GM23338 (cell line): Measurements from ENCODE around the gene SCRT2. TPM values are rescaled to one million over a fixed set of nuclear protein-coding genes. Genes with fewer than 3 reads are reported as not detected.

Source experiments
- ATAC-seq: fragments of 200-7000 bp; cut with Tn5 transposase; 3 replicates; pipeline ENCODE4 v1.9.1; 2020
- DNase-seq: peaks from one replicate; pipeline ENCODE4 v3.0.0-alpha.2; 2015; ENCODE audit warnings: low spot score
- H2AFZ ChIP-seq: fragments of 200-600 bp; sonication (generic); 2 replicates; pipeline ENCODE4 v1.8.0; 2016; ENCODE audit warnings: antibody characterized with exemption, mild to moderate bottlenecking, moderate library complexity
- H3F3A ChIP-seq: fragments of 200-600 bp; sonication (generic); replicated peaks from 2 replicates; pipeline ENCODE4 v1.8.0; 2017; ENCODE audit warnings: antibody characterized with exemption, mixed run types, low read depth
- H3K27ac ChIP-seq: fragments of 200-600 bp; sonication (generic); 2 replicates; pipeline ENCODE4 v1.6.1; 2016; ENCODE audit warnings: low read depth
- H3K27me3 ChIP-seq: fragments of 200-600 bp; sonication (generic); 2 replicates; pipeline ENCODE4 v1.8.0; 2016; ENCODE audit warnings: mild to moderate bottlenecking, mixed run types, moderate library complexity; ENCODE audit not compliant: insufficient read depth
- H3K36me3 ChIP-seq: fragments of 200-600 bp; sonication (generic); 2 replicates; pipeline ENCODE4 v1.8.0; 2016; ENCODE audit warnings: mild to moderate bottlenecking; ENCODE audit not compliant: insufficient read depth
- H3K4me1 ChIP-seq: fragments of 200-600 bp; sonication (generic); 2 replicates; pipeline ENCODE4 v1.8.0; 2016; ENCODE audit warnings: mild to moderate bottlenecking, moderate library complexity; ENCODE audit not compliant: insufficient read depth
- H3K4me2 ChIP-seq: fragments of 200-600 bp; sonication (generic); 2 replicates; pipeline ENCODE4 v1.7.1; 2017; ENCODE audit warnings: mixed run types
- H3K4me3 ChIP-seq: fragments of 200-600 bp; sonication (generic); 2 replicates; pipeline ENCODE4 v1.6.1; 2016; ENCODE audit warnings: mixed run types
- H3K79me2 ChIP-seq: fragments of 200-600 bp; sonication (generic); replicated peaks from 2 replicates; pipeline ENCODE4 v1.8.0; 2017; ENCODE audit warnings: mild to moderate bottlenecking; ENCODE audit not compliant: insufficient read depth
- H3K9me2 ChIP-seq: fragments of 200-600 bp; sonication (generic); 2 replicates; pipeline ENCODE4 v1.8.0; 2017; ENCODE audit not compliant: insufficient read depth
- H4K20me1 ChIP-seq: fragments of 200-600 bp; sonication (generic); replicated peaks from 2 replicates; pipeline ENCODE4 v1.8.0; 2017; ENCODE audit warnings: mild to moderate bottlenecking; ENCODE audit not compliant: insufficient read depth
- H3K27ac Mint-ChIP-seq: 2 replicates; pipeline ENCODE4 v1.8.0; 2020; ENCODE audit warnings: inconsistent platforms, mild to moderate bottlenecking, moderate library complexity, mixed read lengths
- H3K27me3 Mint-ChIP-seq: 3 replicates; pipeline ENCODE4 v1.8.0; 2022; ENCODE audit warnings: low read depth, mild to moderate bottlenecking, moderate library complexity, mixed read lengths, inconsistent platforms; ENCODE audit not compliant: insufficient read depth, poor library complexity
- H3K36me3 Mint-ChIP-seq: 3 replicates; pipeline ENCODE4 v1.8.0; 2021; ENCODE audit warnings: low read depth, mild to moderate bottlenecking, inconsistent platforms, moderate library complexity, mixed read lengths
- H3K4me1 Mint-ChIP-seq: 3 replicates; pipeline ENCODE4 v1.8.0; 2020; ENCODE audit warnings: mild to moderate bottlenecking, inconsistent platforms, mixed read lengths
- H3K4me3 Mint-ChIP-seq: 3 replicates; pipeline ENCODE4 v1.8.0; 2021; ENCODE audit warnings: moderate library complexity, mild to moderate bottlenecking, inconsistent platforms, mixed read lengths
- H3K9me3 Mint-ChIP-seq: 3 replicates; pipeline ENCODE4 v1.8.0; 2020; ENCODE audit warnings: moderate library complexity, mild to moderate bottlenecking, inconsistent platforms, mixed read lengths
- CREB1 ChIP-seq: fragments of 250-450 bp; sonication (Bioruptor Pico); IDR thresholded peaks from 2 replicates; pipeline ENCODE4 v1.5.0; 2020; ENCODE audit warnings: low read depth, mild to moderate bottlenecking, moderate library complexity
- EZH2 ChIP-seq: fragments of 200-600 bp; sonication (generic); IDR thresholded peaks from one replicate; pipeline ENCODE4 v1.8.0; 2017; ENCODE audit warnings: antibody characterized with exemption, mild to moderate bottlenecking, low read depth; ENCODE audit not compliant: unreplicated experiment
- EZH2phosphoT487 ChIP-seq: fragments of 200-600 bp; sonication (generic); IDR thresholded peaks from one replicate; pipeline ENCODE4 v1.8.1; 2018; ENCODE audit warnings: antibody characterized with exemption; ENCODE audit not compliant: unreplicated experiment
- JUNB ChIP-seq: IDR thresholded peaks from one replicate; pipeline ENCODE4 v1.6.1; 2016; ENCODE audit warnings: antibody characterized with exemption; ENCODE audit not compliant: unreplicated experiment
- POLR2AphosphoS5 ChIP-seq: IDR thresholded peaks from 2 replicates; pipeline ENCODE4 v1.6.1; 2016; ENCODE audit warnings: antibody characterized with exemption, low read depth
- STAT1 ChIP-seq: IDR thresholded peaks from one replicate; pipeline ENCODE4 v1.6.1; 2016; ENCODE audit warnings: antibody characterized with exemption; ENCODE audit not compliant: unreplicated experiment
- ZNF114 ChIP-seq: fragments of 250-450 bp; sonication (Bioruptor Pico); IDR thresholded peaks from 2 replicates; pipeline ENCODE4 v1.5.0; 2020; ENCODE audit warnings: mild to moderate bottlenecking, moderate library complexity
- polyA plus RNA-seq: library from polyadenylated mRNA; unstranded; fragments of >200 nt; fragmentation: Nextera tagmentation; extraction: Ambion mirVana; gene quantifications from 2 replicates; pipeline ENCODE4 v1.2.1, GENCODE V29; 2016
- total RNA-seq: library from RNA; depleted of rRNA; stranded (reverse); fragments of >200 nt; shearing (Covaris generic); gene quantifications from 2 replicates; pipeline ENCODE4 v1.2.3, GENCODE V29; 2014
- TF ChIP-seq, protein P1 (sequence below), 2 experiments: fragments of 200-600 bp in 1 of 2; sonication (generic) in 1 of 2; conservative IDR thresholded peaks; 2 replicates each; pipeline versions ENCODE4 v1.5.1 to v1.6.1; 2016 to 2017; ENCODE audit warnings: antibody characterized with exemption in 2 of 2, low read depth in 2 of 2, mild to moderate bottlenecking in 2 of 2, moderate library complexity in 1 of 2
- TF ChIP-seq, protein P2 (sequence below): IDR thresholded peaks from 2 replicates; pipeline ENCODE4 v1.6.1; 2016; ENCODE audit warnings: antibody characterized with exemption
- TF ChIP-seq, protein P3 (sequence below): IDR thresholded peaks from one replicate; pipeline ENCODE4 v1.6.1; 2018; ENCODE audit warnings: antibody characterized with exemption; ENCODE audit not compliant: unreplicated experiment

SCRT2 gene
- total and polyA plus RNA-seq, 2 experiments from 2014 or later = 0.31 TPM; not detected in 1

DNA sequence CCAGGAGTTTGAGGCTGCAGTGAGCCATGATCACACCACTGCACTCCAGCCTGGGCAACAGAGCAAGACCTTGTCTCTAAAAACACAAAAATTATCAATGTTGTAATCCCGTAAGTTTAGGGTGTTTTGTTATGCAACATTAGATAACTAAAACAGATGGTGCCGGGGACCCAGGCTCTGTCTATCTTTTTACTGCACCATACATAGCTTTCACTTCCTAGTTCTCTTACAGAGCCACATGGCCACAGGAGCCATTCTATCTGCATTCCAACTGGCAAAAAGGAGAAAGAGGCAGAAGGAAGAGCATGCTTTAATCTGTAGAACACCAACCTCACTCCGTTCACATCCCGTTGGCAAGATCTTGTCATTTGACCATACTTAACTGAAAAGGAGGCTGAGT, 60.1 kb downstream of the SCRT2 start:
- Histone ChIP-seq H3K9me2 (no peaks in the 10 kb centered on the region), H3K27me3 (peaks cover 10% of the 10 kb centered on the region), H2AFZ (no peak overlapping the region), H3K27ac (no peak overlapping the region), H3K4me3 (no peak overlapping the region), H3K79me2 (no peaks in the 10 kb centered on the region), H4K20me1 (no peaks in the 10 kb centered on the region; the same call in 1 of the 2 replicates), H3F3A (peaks cover 8% of the 10 kb centered on the region), H3K4me2 (no peak overlapping the region), H3K36me3 (no peaks in the 10 kb centered on the region), H3K4me1 (peaks cover 8% of the 10 kb centered on the region; the same call in 1 of the 2 replicates)
- Mint-ChIP-seq H3K4me1 (peaks cover 22% of the 10 kb centered on the region), H3K9me3 (peaks cover 8% of the 10 kb centered on the region; the same call in 2 of the 3 replicates), H3K36me3 (no peaks in the 10 kb centered on the region; the same call in 2 of the 3 replicates), H3K4me3 (no peak overlapping the region), H3K27me3 (peaks cover 15% of the 10 kb centered on the region), H3K27ac (no peak overlapping the region)
- TF ChIP-seq, protein P1, sequence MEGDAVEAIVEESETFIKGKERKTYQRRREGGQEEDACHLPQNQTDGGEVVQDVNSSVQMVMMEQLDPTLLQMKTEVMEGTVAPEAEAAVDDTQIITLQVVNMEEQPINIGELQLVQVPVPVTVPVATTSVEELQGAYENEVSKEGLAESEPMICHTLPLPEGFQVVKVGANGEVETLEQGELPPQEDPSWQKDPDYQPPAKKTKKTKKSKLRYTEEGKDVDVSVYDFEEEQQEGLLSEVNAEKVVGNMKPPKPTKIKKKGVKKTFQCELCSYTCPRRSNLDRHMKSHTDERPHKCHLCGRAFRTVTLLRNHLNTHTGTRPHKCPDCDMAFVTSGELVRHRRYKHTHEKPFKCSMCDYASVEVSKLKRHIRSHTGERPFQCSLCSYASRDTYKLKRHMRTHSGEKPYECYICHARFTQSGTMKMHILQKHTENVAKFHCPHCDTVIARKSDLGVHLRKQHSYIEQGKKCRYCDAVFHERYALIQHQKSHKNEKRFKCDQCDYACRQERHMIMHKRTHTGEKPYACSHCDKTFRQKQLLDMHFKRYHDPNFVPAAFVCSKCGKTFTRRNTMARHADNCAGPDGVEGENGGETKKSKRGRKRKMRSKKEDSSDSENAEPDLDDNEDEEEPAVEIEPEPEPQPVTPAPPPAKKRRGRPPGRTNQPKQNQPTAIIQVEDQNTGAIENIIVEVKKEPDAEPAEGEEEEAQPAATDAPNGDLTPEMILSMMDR (conservative IDR thresholded peaks at IDR 0.05; ENCODE audit: low read depth in 2 of 2) = no peak
- TF ChIP-seq, protein P2, sequence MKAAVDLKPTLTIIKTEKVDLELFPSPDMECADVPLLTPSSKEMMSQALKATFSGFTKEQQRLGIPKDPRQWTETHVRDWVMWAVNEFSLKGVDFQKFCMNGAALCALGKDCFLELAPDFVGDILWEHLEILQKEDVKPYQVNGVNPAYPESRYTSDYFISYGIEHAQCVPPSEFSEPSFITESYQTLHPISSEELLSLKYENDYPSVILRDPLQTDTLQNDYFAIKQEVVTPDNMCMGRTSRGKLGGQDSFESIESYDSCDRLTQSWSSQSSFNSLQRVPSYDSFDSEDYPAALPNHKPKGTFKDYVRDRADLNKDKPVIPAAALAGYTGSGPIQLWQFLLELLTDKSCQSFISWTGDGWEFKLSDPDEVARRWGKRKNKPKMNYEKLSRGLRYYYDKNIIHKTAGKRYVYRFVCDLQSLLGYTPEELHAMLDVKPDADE = no peak
- TF ChIP-seq, protein P3, sequence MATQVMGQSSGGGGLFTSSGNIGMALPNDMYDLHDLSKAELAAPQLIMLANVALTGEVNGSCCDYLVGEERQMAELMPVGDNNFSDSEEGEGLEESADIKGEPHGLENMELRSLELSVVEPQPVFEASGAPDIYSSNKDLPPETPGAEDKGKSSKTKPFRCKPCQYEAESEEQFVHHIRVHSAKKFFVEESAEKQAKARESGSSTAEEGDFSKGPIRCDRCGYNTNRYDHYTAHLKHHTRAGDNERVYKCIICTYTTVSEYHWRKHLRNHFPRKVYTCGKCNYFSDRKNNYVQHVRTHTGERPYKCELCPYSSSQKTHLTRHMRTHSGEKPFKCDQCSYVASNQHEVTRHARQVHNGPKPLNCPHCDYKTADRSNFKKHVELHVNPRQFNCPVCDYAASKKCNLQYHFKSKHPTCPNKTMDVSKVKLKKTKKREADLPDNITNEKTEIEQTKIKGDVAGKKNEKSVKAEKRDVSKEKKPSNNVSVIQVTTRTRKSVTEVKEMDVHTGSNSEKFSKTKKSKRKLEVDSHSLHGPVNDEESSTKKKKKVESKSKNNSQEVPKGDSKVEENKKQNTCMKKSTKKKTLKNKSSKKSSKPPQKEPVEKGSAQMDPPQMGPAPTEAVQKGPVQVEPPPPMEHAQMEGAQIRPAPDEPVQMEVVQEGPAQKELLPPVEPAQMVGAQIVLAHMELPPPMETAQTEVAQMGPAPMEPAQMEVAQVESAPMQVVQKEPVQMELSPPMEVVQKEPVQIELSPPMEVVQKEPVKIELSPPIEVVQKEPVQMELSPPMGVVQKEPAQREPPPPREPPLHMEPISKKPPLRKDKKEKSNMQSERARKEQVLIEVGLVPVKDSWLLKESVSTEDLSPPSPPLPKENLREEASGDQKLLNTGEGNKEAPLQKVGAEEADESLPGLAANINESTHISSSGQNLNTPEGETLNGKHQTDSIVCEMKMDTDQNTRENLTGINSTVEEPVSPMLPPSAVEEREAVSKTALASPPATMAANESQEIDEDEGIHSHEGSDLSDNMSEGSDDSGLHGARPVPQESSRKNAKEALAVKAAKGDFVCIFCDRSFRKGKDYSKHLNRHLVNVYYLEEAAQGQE = no peak
- TF ChIP-seq JUNB = no peak
- no peak for TF ChIP-seq STAT1
- TF ChIP-seq EZH2 = no peak
- TF ChIP-seq POLR2AphosphoS5 = no peak
- no peak for TF ChIP-seq CREB1 (CRISPR knock-in tag)
- no peak for ATAC-seq
- no peak for DNase-seq

DNA sequence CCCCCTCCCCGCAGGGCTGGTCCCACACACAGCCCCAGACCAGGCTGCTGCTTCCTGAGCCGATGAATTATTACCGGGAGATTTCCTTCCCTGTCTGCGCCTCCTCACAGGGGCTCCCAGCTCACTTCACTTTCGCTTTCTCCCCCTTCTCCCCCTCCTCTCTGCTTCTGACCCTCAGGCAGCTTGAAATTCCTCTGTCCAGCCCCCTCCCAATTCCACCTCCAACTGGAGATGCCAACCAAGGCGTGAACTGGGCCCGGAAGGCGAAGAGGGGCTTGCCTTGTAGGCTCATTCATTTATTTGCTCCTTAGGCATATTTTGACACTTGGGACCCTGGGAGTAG, 63.8 kb downstream of the SCRT2 start:
- no peaks in the 10 kb centered on the region; the same call in none of the 2 replicates for H4K20me1 ChIP-seq
- peak overlapping the region; percentile 40 for H3K4me3 Mint-ChIP-seq
- H3K79me2 ChIP-seq = no peaks in the 10 kb centered on the region
- no peak overlapping the region for H3K27ac Mint-ChIP-seq
- H3F3A ChIP-seq = peaks cover 9% of the 10 kb centered on the region
- peaks cover 21% of the 10 kb centered on the region for H3K27me3 Mint-ChIP-seq
- H3K9me2 ChIP-seq = no peaks in the 10 kb centered on the region
- no peaks in the 10 kb centered on the region for H3K36me3 Mint-ChIP-seq
- peak overlapping the region; percentile 90 for H2AFZ ChIP-seq
- H3K4me1 ChIP-seq = peaks cover 15% of the 10 kb centered on the region
- no peaks in the 10 kb centered on the region for H3K36me3 ChIP-seq
- H3K4me1 Mint-ChIP-seq = peaks cover 36% of the 10 kb centered on the region
- H3K4me3 ChIP-seq = peak overlapping the region; percentile 26; the same call in 1 of the 2 replicates
- ATAC-seq (peak; percentile 15), DNase-seq (peak; percentile 48)
- no peaks in the 10 kb centered on the region for H3K9me3 Mint-ChIP-seq
- no peak overlapping the region for H3K4me2 ChIP-seq
- peaks cover 33% of the 10 kb centered on the region for H3K27me3 ChIP-seq
- H3K27ac ChIP-seq = no peak overlapping the region
- no peak for TF ChIP-seq ZNF114 (CRISPR knock-in tag)
- TF ChIP-seq, protein P3 = no peak
- TF ChIP-seq JUNB = no peak
- TF ChIP-seq, protein P2 = no peak
- no peak for TF ChIP-seq EZH2phosphoT487
- TF ChIP-seq, protein P1 (conservative IDR thresholded peaks at IDR 0.05; ENCODE audit: low read depth in 2 of 2) = no peak
